Hair follicular keratinocyte (primary cell): ENCODE data around the gene ARFGEF2. TPM values are rescaled to one million over a fixed set of nuclear protein-coding genes. Genes with fewer than 3 reads are reported as not detected.

ENCODE experiments used
- total RNA-seq: library from RNA; depleted of rRNA; stranded (reverse); fragments of >200 nt; gene quantifications from 2 replicates; pipeline ENCODE4 v1.2.3, GENCODE V29; 2015

ARFGEF2 gene
- 14.1 and 15.8 TPM in 2 replicates for total RNA-seq

GRCh38 chr20:48921168-48921882, at the start of gene ARFGEF2:
TSS of gene ARFGEF2 (plus strand) at chr20:48921711. CDS start at chr20:48921890, 179 bp downstream.

DNA sequence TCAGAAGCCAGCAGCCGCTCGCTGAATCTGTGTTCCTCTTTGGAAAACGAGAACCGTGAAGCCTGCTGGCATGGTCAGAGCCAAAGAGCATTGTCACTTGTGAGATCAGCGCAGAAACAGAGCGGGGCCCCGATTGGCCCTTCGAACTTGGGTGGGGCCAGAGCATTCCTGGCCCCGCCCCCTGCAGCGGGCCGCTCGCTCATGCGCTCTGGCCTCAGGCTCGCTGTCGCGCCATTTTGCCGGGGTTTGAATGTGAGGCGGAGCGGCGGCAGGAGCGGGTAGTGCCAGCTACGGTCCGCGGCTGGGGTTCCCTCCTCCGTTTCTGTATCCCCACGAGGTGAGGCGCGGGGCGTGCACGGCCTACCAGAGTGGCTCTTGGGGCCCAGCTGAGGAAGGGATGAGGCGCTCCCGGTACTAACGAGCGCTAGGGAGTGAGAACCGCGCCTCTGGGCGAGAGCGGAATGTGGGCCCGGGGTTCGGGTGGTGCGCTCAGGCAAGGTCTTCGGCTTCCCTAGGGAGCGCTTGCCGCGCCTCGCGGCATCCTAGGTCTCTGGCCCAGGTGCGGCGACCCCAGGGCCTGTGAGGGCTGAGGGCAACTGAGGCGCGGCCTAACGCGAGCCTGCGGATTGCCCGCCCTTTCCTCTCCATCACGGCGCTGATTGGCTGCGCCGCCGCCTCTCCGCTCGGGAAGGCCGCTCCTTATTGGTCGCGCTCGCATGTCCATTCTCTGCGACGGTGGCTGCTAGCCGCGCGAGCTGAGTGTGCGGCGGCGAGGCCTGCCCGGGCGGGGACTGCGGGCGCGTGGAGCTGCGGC, 124.8 kb downstream of the ARFGEF2 start, which contains the start of gene CSE1L:
CSE1L (plus strand) TSS at position 226 of the 814 bp plus-strand sequence. CDS start 12,152 bp downstream, outside the sequence.

Other genes with a start within 250 kb of the ARFGEF2 start
- gene PREX1, start 93.7 kb upstream of the ARFGEF2 start, total RNA-seq: 0.08 and 0.76 TPM in 2 replicates
- gene CSE1L, start 124.6 kb downstream of the ARFGEF2 start, total RNA-seq: 92.0 and 186 TPM in 2 replicates